Measurements from ENCODE around the gene E4F1. TPM values are rescaled to one million over a fixed set of nuclear protein-coding genes. Genes with fewer than 3 reads are reported as not detected.
"Not testable (repeated sequence)": the region's sequence is repeated elsewhere in the genome, so short reads cannot be mapped to it uniquely, and the experiment has no call there.

E4F1 gene
- total RNA-seq, 2 donors from 2014 or later: 24.5 to 29.6 TPM

GRCh38 chr16:2238838-2239675 is 15.7 kb downstream of the E4F1 start:
- DNase-seq: peak; percentile 70
- Histone ChIP-seq H3K9ac (ENCODE audit: extremely low read depth, low read length, poor library complexity, severe bottlenecking) (no peak overlapping the region), H3K4me1 (ENCODE audit: control insufficient read depth, insufficient read depth, low read length) (no peaks in the 10 kb centered on the region), H3K4me3 (ENCODE audit: low read length) (no peak overlapping the region), H3K36me3 (ENCODE audit: control insufficient read depth, insufficient read depth, low read length) (peaks cover 21% of the 10 kb centered on the region), H3K27me3 (ENCODE audit: control insufficient read depth, insufficient read depth, low read length, poor library complexity, severe bottlenecking) (peaks cover 25% of the 10 kb centered on the region), H3K27ac (ENCODE audit: low read depth, low read length) (no peak overlapping the region), H3K9me3 (ENCODE audit: control insufficient read depth, low read length) (no peaks in the 10 kb centered on the region)
- H3K9me3 Mint-ChIP-seq: no peaks in the 10 kb centered on the region
- H3K36me3 Mint-ChIP-seq (ENCODE audit: low read depth): peaks cover 24% of the 10 kb centered on the region
- H3K27ac Mint-ChIP-seq: no peak overlapping the region
- TF ChIP-seq CTCF (conservative IDR thresholded peaks at IDR 0.05): no peak
- H3K27me3 Mint-ChIP-seq (ENCODE audit: insufficient read depth): peaks cover 22% of the 10 kb centered on the region
- H3K4me3 Mint-ChIP-seq: no peak overlapping the region
- no peaks in the 10 kb centered on the region for H3K4me1 Mint-ChIP-seq
- WGBS, 2 experiments (ENCODE audit: insufficient coverage in 1 of 2, insufficient read length in 1 of 2): 76 to 79% methylated on average over 9 to 15 of the region's 15 CpGs

- not testable (repeated sequence) for H3K4me3 Mint-ChIP-seq; H3K9me3 ChIP-seq (ENCODE audit: control insufficient read depth, low read length); H3K27ac Mint-ChIP-seq; H3K4me3 ChIP-seq (ENCODE audit: low read length); DNase-seq; H3K4me1 Mint-ChIP-seq; H3K4me1 ChIP-seq (ENCODE audit: control insufficient read depth, insufficient read depth, low read length); H3K27ac ChIP-seq (ENCODE audit: low read depth, low read length); H3K9me3 Mint-ChIP-seq; H3K9ac ChIP-seq (ENCODE audit: extremely low read depth, low read length, poor library complexity, severe bottlenecking)
- Histone ChIP-seq H3K36me3 (ENCODE audit: control insufficient read depth, insufficient read depth, low read length) (peaks cover 32% of the 10 kb centered on the region), H3K27me3 (ENCODE audit: control insufficient read depth, insufficient read depth, low read length, poor library complexity, severe bottlenecking) (peaks cover 25% of the 10 kb centered on the region)
- Mint-ChIP-seq H3K27me3 (ENCODE audit: insufficient read depth) (peaks cover 22% of the 10 kb centered on the region), H3K36me3 (ENCODE audit: low read depth) (peaks cover 28% of the 10 kb centered on the region)
- WGBS, 2 experiments (ENCODE audit: insufficient coverage in 1 of 2, insufficient read length in 1 of 2): 92 to 100% methylated on average over 5 to 9 of the region's 9 CpGs
These were observed 16.9 kb downstream of the E4F1 start for GRCh38 chr16:2240331-2240730.

- Histone ChIP-seq H3K27ac (ENCODE audit: low read depth, low read length) (no peak overlapping the region), H3K36me3 (ENCODE audit: control insufficient read depth, insufficient read depth, low read length) (peaks cover 48% of the 10 kb centered on the region), H3K27me3 (ENCODE audit: control insufficient read depth, insufficient read depth, low read length, poor library complexity, severe bottlenecking) (peaks cover 8% of the 10 kb centered on the region), H3K4me1 (ENCODE audit: control insufficient read depth, insufficient read depth, low read length) (no peaks in the 10 kb centered on the region), H3K4me3 (ENCODE audit: low read length) (no peak overlapping the region), H3K9me3 (ENCODE audit: control insufficient read depth, low read length) (no peaks in the 10 kb centered on the region), H3K9ac (ENCODE audit: extremely low read depth, low read length, poor library complexity, severe bottlenecking) (no peak overlapping the region)
- H3K27ac Mint-ChIP-seq: no peak overlapping the region
- peaks cover 40% of the 10 kb centered on the region for H3K36me3 Mint-ChIP-seq (ENCODE audit: low read depth)
- H3K27me3 Mint-ChIP-seq (ENCODE audit: insufficient read depth): peaks cover 4% of the 10 kb centered on the region
- WGBS, 2 experiments (ENCODE audit: insufficient coverage in 1 of 2, insufficient read length in 1 of 2): 95 to 100% methylated on average over 6 to 11 of the region's 11 CpGs
- no peaks in the 10 kb centered on the region for H3K9me3 Mint-ChIP-seq
- DNase-seq: no peak
- no peaks in the 10 kb centered on the region for H3K4me1 Mint-ChIP-seq
- TF ChIP-seq CTCF (conservative IDR thresholded peaks at IDR 0.05): no peak
- H3K4me3 Mint-ChIP-seq: no peak overlapping the region
These were observed 19.2 kb downstream of the E4F1 start for GRCh38 chr16:2242598-2242997.

Data from endodermal cell (in vitro differentiated cells).